ENCODE data around the gene KATNAL1. TPM values are rescaled to one million over a fixed set of nuclear protein-coding genes. Genes with fewer than 3 reads are reported as not detected.
A peak's percentile ranks its signal among the peaks of the same experiment; 100 is the strongest.

KATNAL1 gene
- total RNA-seq, 1 donor from 2014 or later, result 29.3 TPM

GRCh38 chr13:30307971-30308290 is 580 bp upstream of the KATNAL1 start:
- no peaks in the 10 kb centered on the region for H3K9me3 Mint-ChIP-seq (ENCODE audit: unreplicated experiment)
- H3K4me3 Mint-ChIP-seq (ENCODE audit: unreplicated experiment), result peak overlapping the region; percentile 86
- H3K4me1 Mint-ChIP-seq (ENCODE audit: unreplicated experiment), result peaks cover 46% of the 10 kb centered on the region
- H3K27me3 Mint-ChIP-seq (ENCODE audit: unreplicated experiment), result no peaks in the 10 kb centered on the region
- H3K27ac Mint-ChIP-seq (ENCODE audit: unreplicated experiment), result no peak overlapping the region
- peaks cover 2% of the 10 kb centered on the region for H3K36me3 Mint-ChIP-seq (ENCODE audit: unreplicated experiment)
- no peak for DNase-seq (ENCODE audit: extremely low spot score, unreplicated experiment)
- no peak for TF ChIP-seq CTCF (IDR thresholded peaks at IDR 0.05)

- peak; percentile 98 for DNase-seq (ENCODE audit: extremely low spot score, unreplicated experiment)
- Mint-ChIP-seq H3K27ac (ENCODE audit: unreplicated experiment) (peak overlapping the region; percentile 74), H3K27me3 (ENCODE audit: unreplicated experiment) (no peaks in the 10 kb centered on the region), H3K9me3 (ENCODE audit: unreplicated experiment) (no peaks in the 10 kb centered on the region), H3K4me1 (ENCODE audit: unreplicated experiment) (peaks cover 58% of the 10 kb centered on the region), H3K4me3 (ENCODE audit: unreplicated experiment) (peak overlapping the region; percentile 86), H3K36me3 (ENCODE audit: unreplicated experiment) (peaks cover 2% of the 10 kb centered on the region)
- TF ChIP-seq CTCF (IDR thresholded peaks at IDR 0.05), result no peak
Measured at GRCh38 chr13:30306762-30307193, 573 bp downstream of the KATNAL1 start.

GRCh38 chr13:30305456-30305970 is 1.8 kb downstream of the KATNAL1 start:
- no peak for DNase-seq (ENCODE audit: extremely low spot score, unreplicated experiment)
- peak overlapping the region; percentile 33 for H3K4me3 Mint-ChIP-seq (ENCODE audit: unreplicated experiment)
- TF ChIP-seq CTCF (IDR thresholded peaks at IDR 0.05), result no peak
- H3K27ac Mint-ChIP-seq (ENCODE audit: unreplicated experiment), result no peak overlapping the region
- H3K4me1 Mint-ChIP-seq (ENCODE audit: unreplicated experiment), result peaks cover 64% of the 10 kb centered on the region
- no peaks in the 10 kb centered on the region for H3K27me3 Mint-ChIP-seq (ENCODE audit: unreplicated experiment)
- no peaks in the 10 kb centered on the region for H3K9me3 Mint-ChIP-seq (ENCODE audit: unreplicated experiment)
- peaks cover 2% of the 10 kb centered on the region for H3K36me3 Mint-ChIP-seq (ENCODE audit: unreplicated experiment)

GRCh38 chr13:30303269-30303668 is 4.1 kb downstream of the KATNAL1 start:
- no peaks in the 10 kb centered on the region for H3K27me3 Mint-ChIP-seq (ENCODE audit: unreplicated experiment)
- peaks cover 75% of the 10 kb centered on the region for H3K4me1 Mint-ChIP-seq (ENCODE audit: unreplicated experiment)
- H3K36me3 Mint-ChIP-seq (ENCODE audit: unreplicated experiment), result no peaks in the 10 kb centered on the region
- peak overlapping the region; percentile 77 for H3K27ac Mint-ChIP-seq (ENCODE audit: unreplicated experiment)
- H3K9me3 Mint-ChIP-seq (ENCODE audit: unreplicated experiment), result peaks cover 7% of the 10 kb centered on the region
- TF ChIP-seq CTCF (IDR thresholded peaks at IDR 0.05), result no peak
- DNase-seq (ENCODE audit: extremely low spot score, unreplicated experiment), result no peak
- H3K4me3 Mint-ChIP-seq (ENCODE audit: unreplicated experiment), result no peak overlapping the region

GRCh38 chr13:30301827-30302226 is 5.5 kb downstream of the KATNAL1 start:
- no peak for TF ChIP-seq CTCF (IDR thresholded peaks at IDR 0.05)
- Mint-ChIP-seq H3K9me3 (ENCODE audit: unreplicated experiment) (peaks cover 8% of the 10 kb centered on the region), H3K36me3 (ENCODE audit: unreplicated experiment) (no peaks in the 10 kb centered on the region), H3K4me1 (ENCODE audit: unreplicated experiment) (peaks cover 71% of the 10 kb centered on the region), H3K27ac (ENCODE audit: unreplicated experiment) (peak overlapping the region; percentile 77), H3K4me3 (ENCODE audit: unreplicated experiment) (no peak overlapping the region), H3K27me3 (ENCODE audit: unreplicated experiment) (no peaks in the 10 kb centered on the region)
- DNase-seq (ENCODE audit: extremely low spot score, unreplicated experiment), result no peak
